Body of pancreas (tissue), 4 donors: Measurements from ENCODE around the gene DCHS2. TPM values are rescaled to one million over a fixed set of nuclear protein-coding genes. Genes with fewer than 3 reads are reported as not detected.

ENCODE experiments used
- ATAC-seq: fragments of 150-250 bp; one replicate; pipeline ENCODE4 v1.9.1; 2016
- DNase-seq, 4 donors: peaks; one replicate each; pipeline ENCODE4 v3.0.0-alpha.2; 2019
- H3K27ac ChIP-seq, 4 donors: fragments of 200-600 bp; sonication (generic); 1 replicate in 3 of 4; 2 replicates in 1 of 4; pipeline versions ENCODE4 v1.5.1 to v1.6.1; 2016 to 2019; ENCODE audit warnings: mild to moderate bottlenecking in 1 of 4, mixed read lengths in 1 of 4, moderate library complexity in 1 of 4
- H3K27me3 ChIP-seq, 2 donors: fragments of 200-600 bp; sonication (generic); one replicate each; pipeline ENCODE4 v1.6.0; 2016; ENCODE audit warnings: mild to moderate bottlenecking in 1 of 2
- H3K36me3 ChIP-seq, 2 donors: fragments of 200-600 bp; sonication (generic); replicated peaks in 1 of 2; 2 replicates each; pipeline ENCODE4 v1.5.1; 2016; ENCODE audit warnings: low read depth in 2 of 2; ENCODE audit not compliant: insufficient read depth in 1 of 2
- H3K4me1 ChIP-seq: fragments of 200-600 bp; sonication (generic); one replicate; pipeline ENCODE4 v1.6.0; 2016
- H3K4me3 ChIP-seq, 2 donors: fragments of 200-600 bp; sonication (generic); 1 replicate in 1 of 2; 2 replicates in 1 of 2; pipeline ENCODE4 v1.5.1; 2016 to 2019
- H3K9me3 ChIP-seq, 3 donors: fragments of 200-600 bp; sonication (generic); 1 replicate in 2 of 3; 2 replicates in 1 of 3; pipeline ENCODE4 v1.5.1; 2016
- CTCF ChIP-seq, 7 experiments: fragments of 450-650 bp in 4 of 7; fragments of 200-600 bp in 3 of 7; sonication (generic) in 3 of 7; IDR thresholded peaks; one replicate each; pipeline ENCODE4 v1.5.1; 2016 to 2019; ENCODE audit warnings: antibody characterized with exemption in 7 of 7
- POLR2A ChIP-seq, 3 donors: fragments of 450-650 bp; IDR thresholded peaks; one replicate each; pipeline ENCODE4 v1.6.1; 2016; ENCODE audit warnings: antibody characterized with exemption in 3 of 3, mild to moderate bottlenecking in 2 of 3
- WGBS, 2 donors: methylation state at CpG; one replicate each; pipeline ENCODE4 v1.1.5; 2017; 5-methylcytosine and 5-hydroxymethylcytosine counted together
- intact Hi-C: fragments of 100-400 bp; cut with DNase I; formaldehyde crosslinking; loops from one replicate; pipeline ENCODE4 v1.15.1; 2023
- total RNA-seq, 2 donors: library from RNA; depleted of rRNA; stranded (reverse); fragments of >200 nt; gene quantifications; one replicate each; pipeline ENCODE4 v1.1.0, GENCODE V29; 2016

The DCHS2 gene
- total RNA-seq, 2 donors from 2014 or later: 0.33 to 0.78 TPM

GRCh38 chr4:154276496-154276895 is 215.1 kb downstream of the DCHS2 start:
- ATAC-seq (no peak), DNase-seq (no peak)
- Histone ChIP-seq H3K36me3 (no peaks in the 10 kb centered on the region), H3K27ac (no peak overlapping the region), H3K4me1 (no peaks in the 10 kb centered on the region), H3K4me3 (no peak overlapping the region), H3K27me3 (no peaks in the 10 kb centered on the region), H3K9me3 (no peaks in the 10 kb centered on the region)
- TF ChIP-seq POLR2A (IDR thresholded peaks at IDR 0.05) (no peak), CTCF (IDR thresholded peaks at IDR 0.05) (no peak)
- intact Hi-C loops: no loop called here
- 60 to 100% methylated on average over 1 of the region's 1 CpG for WGBS, 2 donors

GRCh38 chr4:154254999-154255398 is 236.6 kb downstream of the DCHS2 start:
- H3K27ac ChIP-seq: no peak overlapping the region
- H3K9me3 ChIP-seq: no peaks in the 10 kb centered on the region
- ATAC-seq (no peak), DNase-seq (no peak)
- no peaks in the 10 kb centered on the region for H3K4me1 ChIP-seq
- TF ChIP-seq CTCF (IDR thresholded peaks at IDR 0.05): no peak
- no peak for TF ChIP-seq POLR2A (IDR thresholded peaks at IDR 0.05)
- no peaks in the 10 kb centered on the region for H3K36me3 ChIP-seq
- WGBS, 2 donors: 39 to 50% methylated on average over 4 of the region's 4 CpGs
- H3K4me3 ChIP-seq: no peak overlapping the region
- intact Hi-C loops: no loop called here
- no peaks in the 10 kb centered on the region for H3K27me3 ChIP-seq

GRCh38 chr4:154234576-154234975 is 257.0 kb downstream of the DCHS2 start:
- H3K27me3 ChIP-seq: no peaks in the 10 kb centered on the region
- 82 to 91% methylated on average over 4 of the region's 4 CpGs for WGBS, 2 donors
- peaks cover 11% of the 10 kb centered on the region for H3K4me1 ChIP-seq
- ATAC-seq: no peak
- H3K9me3 ChIP-seq: no peaks in the 10 kb centered on the region
- H3K4me3 ChIP-seq: no peak overlapping the region
- H3K27ac ChIP-seq: no peak overlapping the region
- intact Hi-C loops: no loop called here
- TF ChIP-seq CTCF (IDR thresholded peaks at IDR 0.05) (no peak), POLR2A (IDR thresholded peaks at IDR 0.05) (no peak)
- no peak for DNase-seq
- no peaks in the 10 kb centered on the region for H3K36me3 ChIP-seq

GRCh38 chr4:154231806-154232478 is 259.7 kb downstream of the DCHS2 start:
- 6 to 20% methylated on average over 2 of the region's 2 CpGs for WGBS, 2 donors
- Histone ChIP-seq H3K27me3 (no peaks in the 10 kb centered on the region), H3K36me3 (no peaks in the 10 kb centered on the region), H3K4me1 (peaks cover 11% of the 10 kb centered on the region), H3K4me3 (no peak overlapping the region), H3K9me3 (no peaks in the 10 kb centered on the region), H3K27ac (no peak overlapping the region)
- TF ChIP-seq POLR2A (IDR thresholded peaks at IDR 0.05): no peak
- no peak for TF ChIP-seq CTCF (IDR thresholded peaks at IDR 0.05)
- no peak for DNase-seq
- intact Hi-C loops: no loop called here
- ATAC-seq: peak; percentile 24

GRCh38 chr4:154230723-154231122 is 260.9 kb downstream of the DCHS2 start:
- no peak for DNase-seq
- no peak overlapping the region for H3K4me3 ChIP-seq
- intact Hi-C loops: no loop called here
- no peaks in the 10 kb centered on the region for H3K36me3 ChIP-seq
- no peaks in the 10 kb centered on the region for H3K27me3 ChIP-seq
- TF ChIP-seq POLR2A (IDR thresholded peaks at IDR 0.05) (no peak), CTCF (IDR thresholded peaks at IDR 0.05) (no peak)
- WGBS, 2 donors: 77 to 84% methylated on average over 3 of the region's 3 CpGs
- ATAC-seq: no peak
- H3K27ac ChIP-seq: no peak overlapping the region
- no peaks in the 10 kb centered on the region for H3K9me3 ChIP-seq
- peaks cover 11% of the 10 kb centered on the region for H3K4me1 ChIP-seq
